ENCODE data around the gene MAST4.

The MAST4 gene

DNA sequence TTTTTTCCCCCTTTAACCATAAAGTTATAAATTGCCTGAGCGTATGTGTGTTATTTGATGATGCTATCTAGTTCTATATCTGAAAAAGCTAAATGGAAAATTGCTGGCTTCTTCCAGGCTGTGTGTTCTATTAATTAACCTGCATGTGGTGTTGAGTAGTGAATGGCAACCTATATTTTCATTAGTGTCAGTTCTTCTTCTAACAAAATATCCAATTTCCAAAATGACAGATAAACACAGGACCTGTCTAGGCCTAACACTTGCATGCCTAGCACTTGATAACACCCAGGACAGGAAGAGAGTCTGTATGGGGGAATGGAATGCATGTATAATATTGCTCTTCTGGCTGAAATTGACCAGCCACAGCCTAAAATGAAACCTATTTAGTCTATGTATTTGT, 508.7 kb downstream of the MAST4 start:
- H3K4me1 ChIP-seq (ENCODE audit: low read length): no peaks in the 10 kb centered on the region
- no peak overlapping the region for H3K4me2 ChIP-seq (ENCODE audit: low read length)
- H3K79me2 ChIP-seq (ENCODE audit: low read length): no peaks in the 10 kb centered on the region
- H2AFZ ChIP-seq (ENCODE audit: low read depth, low read length): no peak overlapping the region
- H3K27me3 ChIP-seq (ENCODE audit: low read depth, low read length): no peaks in the 10 kb centered on the region
- no peaks in the 10 kb centered on the region for H3K36me3 ChIP-seq (replicated peaks; ENCODE audit: low read depth, low read length)
- TF ChIP-seq EZH2phosphoT487 (IDR thresholded peaks at IDR 0.05; ENCODE audit: low read depth): no peak
- TF ChIP-seq, protein P1, sequence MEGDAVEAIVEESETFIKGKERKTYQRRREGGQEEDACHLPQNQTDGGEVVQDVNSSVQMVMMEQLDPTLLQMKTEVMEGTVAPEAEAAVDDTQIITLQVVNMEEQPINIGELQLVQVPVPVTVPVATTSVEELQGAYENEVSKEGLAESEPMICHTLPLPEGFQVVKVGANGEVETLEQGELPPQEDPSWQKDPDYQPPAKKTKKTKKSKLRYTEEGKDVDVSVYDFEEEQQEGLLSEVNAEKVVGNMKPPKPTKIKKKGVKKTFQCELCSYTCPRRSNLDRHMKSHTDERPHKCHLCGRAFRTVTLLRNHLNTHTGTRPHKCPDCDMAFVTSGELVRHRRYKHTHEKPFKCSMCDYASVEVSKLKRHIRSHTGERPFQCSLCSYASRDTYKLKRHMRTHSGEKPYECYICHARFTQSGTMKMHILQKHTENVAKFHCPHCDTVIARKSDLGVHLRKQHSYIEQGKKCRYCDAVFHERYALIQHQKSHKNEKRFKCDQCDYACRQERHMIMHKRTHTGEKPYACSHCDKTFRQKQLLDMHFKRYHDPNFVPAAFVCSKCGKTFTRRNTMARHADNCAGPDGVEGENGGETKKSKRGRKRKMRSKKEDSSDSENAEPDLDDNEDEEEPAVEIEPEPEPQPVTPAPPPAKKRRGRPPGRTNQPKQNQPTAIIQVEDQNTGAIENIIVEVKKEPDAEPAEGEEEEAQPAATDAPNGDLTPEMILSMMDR (IDR thresholded peaks at IDR 0.05; ENCODE audit: low read depth, low read length): no peak
- H3K9me3 ChIP-seq (ENCODE audit: insufficient read depth, low read length): no peaks in the 10 kb centered on the region
- no peak overlapping the region for H3K27ac ChIP-seq (ENCODE audit: low read length)
- no peaks in the 10 kb centered on the region for H4K20me1 ChIP-seq (ENCODE audit: insufficient read depth, low read length)
- no peak overlapping the region for H3K4me3 ChIP-seq (ENCODE audit: low read length)
- H3K9ac ChIP-seq (ENCODE audit: low read length): no peak overlapping the region

DNA sequence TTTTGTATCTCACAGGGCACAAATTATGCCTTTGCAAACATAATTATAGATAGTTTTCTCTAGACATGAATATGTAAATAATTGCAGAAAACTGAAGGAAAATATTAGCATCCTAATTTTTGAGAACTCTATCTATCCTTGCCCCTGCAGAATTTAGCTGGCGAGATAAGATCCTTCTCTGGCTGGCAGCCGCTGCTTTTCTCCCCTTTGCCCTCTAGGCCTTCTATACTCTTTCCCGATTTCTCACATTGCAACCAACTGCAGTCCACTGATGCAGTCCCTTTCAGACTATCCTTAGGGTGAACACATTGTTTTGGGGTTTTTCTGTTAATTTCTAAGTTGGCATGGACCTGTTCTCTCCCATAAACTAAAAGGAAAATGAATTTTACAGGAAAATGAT, 509.1 kb downstream of the MAST4 start:
- no peak overlapping the region for H2AFZ ChIP-seq (ENCODE audit: low read depth, low read length)
- no peaks in the 10 kb centered on the region for H3K9me3 ChIP-seq (ENCODE audit: insufficient read depth, low read length)
- no peaks in the 10 kb centered on the region for H3K36me3 ChIP-seq (replicated peaks; ENCODE audit: low read depth, low read length)
- no peak overlapping the region for H3K27ac ChIP-seq (ENCODE audit: low read length)
- TF ChIP-seq, protein P1 (IDR thresholded peaks at IDR 0.05; ENCODE audit: low read depth, low read length): no peak
- no peak for TF ChIP-seq EZH2phosphoT487 (IDR thresholded peaks at IDR 0.05; ENCODE audit: low read depth)
- no peak overlapping the region for H3K9ac ChIP-seq (ENCODE audit: low read length)
- no peaks in the 10 kb centered on the region for H3K4me1 ChIP-seq (ENCODE audit: low read length)
- no peaks in the 10 kb centered on the region for H4K20me1 ChIP-seq (ENCODE audit: insufficient read depth, low read length)
- no peak overlapping the region for H3K4me3 ChIP-seq (ENCODE audit: low read length)
- no peak overlapping the region for H3K4me2 ChIP-seq (ENCODE audit: low read length)
- no peaks in the 10 kb centered on the region for H3K27me3 ChIP-seq (ENCODE audit: low read depth, low read length)
- H3K79me2 ChIP-seq (ENCODE audit: low read length): no peaks in the 10 kb centered on the region

DNA sequence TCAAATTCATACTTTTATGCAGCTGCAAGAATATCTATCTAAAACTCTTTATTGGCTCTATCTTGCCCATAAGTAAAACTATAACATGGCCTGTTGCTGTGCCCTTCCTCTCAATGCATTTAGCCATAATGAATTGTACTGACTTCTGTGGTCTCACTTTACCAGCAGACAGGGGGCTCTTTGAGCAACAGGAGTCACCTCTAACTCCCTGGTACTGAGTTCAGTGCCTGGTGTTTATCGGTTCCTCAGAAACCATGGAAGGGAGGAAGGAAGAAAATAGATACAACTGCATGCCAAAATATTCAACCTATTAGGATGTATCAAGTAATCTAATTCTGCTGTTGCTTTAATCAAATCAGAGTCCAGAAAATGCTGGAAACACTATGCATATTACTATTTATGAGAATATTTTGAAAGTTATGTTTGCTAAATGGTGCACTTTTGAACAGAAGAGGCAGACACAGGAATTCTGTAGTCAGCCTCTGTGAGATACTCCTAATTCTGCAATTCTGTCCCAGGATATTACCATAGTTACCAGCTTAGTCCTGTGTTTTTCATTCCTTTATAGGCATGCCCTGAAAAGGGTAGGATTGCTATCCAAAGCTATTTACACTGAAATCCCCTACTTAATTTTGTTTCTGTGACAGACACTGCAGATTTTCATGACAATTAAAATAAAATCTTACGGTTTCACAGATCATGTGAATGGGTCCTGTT, 510.6 kb downstream of the MAST4 start:
- Histone ChIP-seq H3K79me2 (ENCODE audit: low read length) (no peaks in the 10 kb centered on the region), H3K36me3 (replicated peaks; ENCODE audit: low read depth, low read length) (no peaks in the 10 kb centered on the region), H3K27ac (ENCODE audit: low read length) (no peak overlapping the region), H3K27me3 (ENCODE audit: low read depth, low read length) (no peaks in the 10 kb centered on the region), H3K4me2 (ENCODE audit: low read length) (no peak overlapping the region), H4K20me1 (ENCODE audit: insufficient read depth, low read length) (no peaks in the 10 kb centered on the region), H2AFZ (ENCODE audit: low read depth, low read length) (no peak overlapping the region), H3K9ac (ENCODE audit: low read length) (no peak overlapping the region), H3K9me3 (ENCODE audit: insufficient read depth, low read length) (no peaks in the 10 kb centered on the region), H3K4me1 (ENCODE audit: low read length) (no peaks in the 10 kb centered on the region), H3K4me3 (ENCODE audit: low read length) (no peak overlapping the region)
- no peak for TF ChIP-seq EZH2phosphoT487 (IDR thresholded peaks at IDR 0.05; ENCODE audit: low read depth)
- TF ChIP-seq, protein P1 (IDR thresholded peaks at IDR 0.05; ENCODE audit: low read depth, low read length): no peak

DNA sequence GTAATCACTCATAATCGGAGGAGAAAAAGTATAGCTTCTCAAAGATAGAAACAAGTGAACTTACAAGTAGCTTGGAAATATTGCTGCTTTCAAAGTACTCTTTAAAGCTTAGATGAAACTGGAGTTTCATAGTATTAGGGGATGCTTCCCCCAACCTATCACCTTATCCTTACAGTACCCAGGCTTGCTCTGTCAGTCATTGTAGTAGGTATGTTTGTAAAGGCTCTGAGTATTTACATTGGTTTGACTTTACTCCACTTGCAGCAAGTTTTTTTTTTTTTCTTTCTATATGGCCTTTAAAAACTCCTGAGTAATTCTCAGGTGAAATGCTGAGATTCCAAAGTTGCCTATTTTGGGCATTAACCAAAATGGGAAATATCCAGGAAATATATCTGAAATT, 515.6 kb downstream of the MAST4 start:
- Histone ChIP-seq H3K9me3 (ENCODE audit: insufficient read depth, low read length) (no peaks in the 10 kb centered on the region), H3K4me1 (ENCODE audit: low read length) (no peaks in the 10 kb centered on the region), H3K9ac (ENCODE audit: low read length) (no peak overlapping the region), H3K4me3 (ENCODE audit: low read length) (no peak overlapping the region), H3K27me3 (ENCODE audit: low read depth, low read length) (no peaks in the 10 kb centered on the region), H3K79me2 (ENCODE audit: low read length) (no peaks in the 10 kb centered on the region), H2AFZ (ENCODE audit: low read depth, low read length) (no peak overlapping the region), H3K4me2 (ENCODE audit: low read length) (no peak overlapping the region), H3K36me3 (replicated peaks; ENCODE audit: low read depth, low read length) (no peaks in the 10 kb centered on the region), H3K27ac (ENCODE audit: low read length) (no peak overlapping the region), H4K20me1 (ENCODE audit: insufficient read depth, low read length) (no peaks in the 10 kb centered on the region)
- no peak for TF ChIP-seq EZH2phosphoT487 (IDR thresholded peaks at IDR 0.05; ENCODE audit: low read depth)
- TF ChIP-seq, protein P1 (IDR thresholded peaks at IDR 0.05; ENCODE audit: low read depth, low read length): no peak

All from OCI-LY3 (cell line).